Urothelium cell line (cell line): Measurements from ENCODE around the gene ZBTB39.
A peak's percentile ranks its signal among the peaks of the same experiment; 100 is the strongest.
"Not testable (repeated sequence)": the region's sequence is repeated elsewhere in the genome, so short reads cannot be mapped to it uniquely, and the experiment has no call there.

Source experiments
- DNase-seq: peaks from one replicate; pipeline ENCODE4 v3.0.0; 2011; ENCODE audit warnings: low spot score, mixed read lengths
- FAIRE-seq: peaks from 2 replicates; lab custom pipeline; 2011; peaks lifted over from hg19 to GRCh38; lab: Jason Lieb, UNC

Gene ZBTB39

GRCh38 chr12:56982578-56983236, 23.6 kb downstream of the ZBTB39 start:
- FAIRE-seq, DNase-seq: not testable (repeated sequence)

- no peak for FAIRE-seq
- no peak for DNase-seq
Measured at GRCh38 chr12:56980941-56981530, 25.3 kb downstream of the ZBTB39 start.

- no peak for FAIRE-seq
- no peak for DNase-seq
Measured at GRCh38 chr12:56980268-56980667, 26.1 kb downstream of the ZBTB39 start.

- no peak for DNase-seq
- no peak for FAIRE-seq
Measured at GRCh38 chr12:56979628-56980027, 26.7 kb downstream of the ZBTB39 start.

GRCh38 chr12:56978397-56979138, 27.8 kb downstream of the ZBTB39 start:
- DNase-seq (no peak), FAIRE-seq (no peak)

GRCh38 chr12:56977361-56977760, 29.0 kb downstream of the ZBTB39 start:
- DNase-seq, FAIRE-seq: not testable (repeated sequence)

DNA sequence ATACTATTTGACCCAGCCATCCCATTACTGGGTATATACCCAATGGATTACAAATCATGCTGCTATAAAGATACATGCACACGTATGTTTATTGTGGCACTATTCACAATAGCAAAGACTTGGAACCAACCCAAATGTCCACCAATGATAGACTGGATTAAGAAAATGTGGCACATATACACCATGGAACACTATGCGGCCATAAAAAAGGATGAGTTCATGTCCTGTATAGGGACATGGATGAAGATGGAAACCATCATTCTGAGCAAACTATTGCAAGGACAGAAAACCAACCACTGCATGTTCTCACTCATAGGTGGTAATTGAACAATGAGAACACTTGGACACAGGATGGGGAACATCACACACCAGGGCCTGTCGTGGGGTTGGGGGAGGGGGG, 32.1 kb downstream of the ZBTB39 start:
- not testable (repeated sequence) for DNase-seq, FAIRE-seq

DNA sequence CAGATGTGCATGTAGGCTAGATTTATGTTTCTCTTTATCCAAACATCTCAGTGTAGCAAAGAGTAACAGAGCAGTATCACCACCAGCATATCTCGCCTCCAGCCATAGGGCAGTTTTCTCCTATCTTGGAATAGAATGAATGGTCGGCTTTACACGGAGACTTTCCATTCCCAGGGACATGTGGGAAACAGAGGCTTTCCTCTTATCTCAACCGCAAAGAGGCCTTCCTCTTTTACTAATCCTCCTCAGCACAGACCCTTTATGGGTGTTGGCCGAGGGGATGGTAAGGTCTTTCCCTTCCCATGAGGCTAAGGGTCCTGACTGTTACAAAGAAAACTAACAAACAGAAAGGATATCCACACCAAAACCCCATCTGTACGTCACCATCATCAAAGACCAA, 37.4 kb downstream of the ZBTB39 start:
- DNase-seq, FAIRE-seq: not testable (repeated sequence)

- not testable (repeated sequence) for FAIRE-seq, DNase-seq
Measured at GRCh38 chr12:56965997-56966642, 40.2 kb downstream of the ZBTB39 start.

DNA sequence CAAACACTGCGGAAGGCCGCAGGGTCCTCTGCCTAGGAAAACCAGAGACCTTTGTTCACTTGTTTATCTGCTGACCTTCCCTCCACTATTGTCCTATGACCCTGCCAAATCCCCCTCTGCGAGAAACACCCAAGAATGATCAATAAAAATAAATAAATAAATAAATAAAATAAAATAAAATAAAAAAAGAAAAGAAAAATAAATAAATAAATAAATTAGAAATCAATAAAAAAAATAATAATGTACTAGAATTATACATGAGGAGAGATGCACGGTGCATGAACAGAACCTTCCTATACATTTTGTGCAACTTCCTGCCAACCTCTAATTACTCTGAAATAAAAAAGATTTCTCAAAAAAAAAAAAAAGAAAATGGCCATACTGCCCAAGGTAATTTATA, 41.2 kb downstream of the ZBTB39 start:
- FAIRE-seq, DNase-seq: not testable (repeated sequence)

GRCh38 chr12:56963557-56963956, 42.8 kb downstream of the ZBTB39 start:
- DNase-seq, FAIRE-seq: not testable (repeated sequence)

GRCh38 chr12:56962247-56962646, 44.1 kb downstream of the ZBTB39 start:
- DNase-seq, FAIRE-seq: not testable (repeated sequence)

DNA sequence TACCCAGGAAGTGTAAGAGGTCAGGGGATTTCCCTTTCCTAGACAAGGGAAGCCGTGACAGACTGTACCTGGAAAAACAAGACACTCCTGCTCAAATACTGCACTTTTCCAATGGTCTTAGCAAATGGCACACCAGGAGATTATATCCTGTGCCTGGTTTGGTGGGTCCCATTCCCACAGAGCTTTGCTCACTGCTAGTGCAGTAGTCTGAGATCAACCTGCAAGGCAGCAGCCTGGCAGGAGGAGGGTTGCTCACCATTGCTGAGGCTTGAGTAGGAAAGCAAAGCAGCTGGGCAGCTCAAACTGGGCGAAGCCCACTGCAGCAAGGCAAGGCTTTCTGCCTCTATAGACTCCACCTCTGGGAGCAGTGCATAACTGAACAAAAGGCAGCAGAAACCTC, 47.9 kb downstream of the ZBTB39 start:
- DNase-seq = no peak
- FAIRE-seq = no peak

GRCh38 chr12:56957229-56958052, 48.9 kb downstream of the ZBTB39 start, which contains the start of gene RDH16:
RDH16 (minus strand) TSS chr12:56957608; CDS start chr12:56957462, 146 bp downstream.
- peak; percentile 5 for FAIRE-seq
- peak; percentile 4 for DNase-seq

GRCh38 chr12:56955631-56956256, 50.6 kb downstream of the ZBTB39 start:
- DNase-seq (peak; percentile 1), FAIRE-seq (no peak)

- no peak for DNase-seq
- peak; percentile 70 for FAIRE-seq
Measured at GRCh38 chr12:56954958-56955355, 51.4 kb downstream of the ZBTB39 start.

- FAIRE-seq = no peak
- peak; percentile 1 for DNase-seq
Measured at GRCh38 chr12:56954057-56954957, 52.0 kb downstream of the ZBTB39 start.

DNA sequence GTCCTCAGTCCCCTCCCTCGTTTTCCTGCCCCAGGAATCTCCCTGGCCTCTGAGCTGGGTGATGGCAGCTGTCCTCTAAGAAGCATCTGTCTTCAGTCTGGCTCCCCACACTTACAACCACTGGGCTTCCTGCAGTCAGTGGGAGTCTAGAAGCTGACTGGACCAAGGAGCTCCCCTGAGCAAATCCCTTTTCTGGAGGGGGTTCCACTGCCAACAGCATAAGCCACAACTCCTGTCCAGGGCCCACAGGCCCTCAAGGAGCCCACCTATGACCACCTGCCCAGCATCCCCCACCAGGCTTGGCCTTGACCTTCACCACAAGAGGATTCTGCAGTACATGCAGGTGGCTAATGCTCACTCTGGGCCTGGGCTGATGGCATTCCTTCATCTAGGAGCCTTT, 53.0 kb downstream of the ZBTB39 start:
- DNase-seq = no peak
- no peak for FAIRE-seq
